Left cardiac atrium (tissue), 4 donors: Measurements from ENCODE around the gene TPM4. TPM values are rescaled to one million over a fixed set of nuclear protein-coding genes. Genes with fewer than 3 reads are reported as not detected.
"Not testable (repeated sequence)": the region's sequence is repeated elsewhere in the genome, so short reads cannot be mapped to it uniquely, and the experiment has no call there.

Experiments
- ATAC-seq, 2 donors: fragments of 200-7000 bp; cut with Tn5 transposase; one replicate each; pipeline ENCODE4 v1.9.1; 2020; ENCODE audit warnings: mild to moderate bottlenecking in 2 of 2, moderate library complexity in 2 of 2
- DNase-seq: peaks from one replicate; pipeline ENCODE4 v3.0.0-alpha.2; 2020
- intact Hi-C, 2 donors: fragments of 100-400 bp; cut with DNase I; formaldehyde crosslinking; loops; one replicate each; pipeline versions ENCODE4 v1.14.1 to v1.15.1; 2022 to 2023
- total RNA-seq, 2 donors: library from RNA; stranded (reverse); fragmentation: NEBNext Ultra II Directional; extraction: Animal tissue kit (Norgen Biotek cat#: 25700); gene quantifications; one replicate each; pipeline ENCODE4 v1.2.1, GENCODE V29; 2021
- donor health status: DM: no; HTN: yes; CAD: no.
- donor health status: DM: no; HTN: yes; CAD: no; lungs with severe emphysema.
- donor health status: DM: yes; HTN: yes; CAD: no.
- donor health status: Dilated cardiomyopathy.

TPM4 gene
- total RNA-seq, 2 donors from 2014 or later = 183 to 310 TPM

DNA sequence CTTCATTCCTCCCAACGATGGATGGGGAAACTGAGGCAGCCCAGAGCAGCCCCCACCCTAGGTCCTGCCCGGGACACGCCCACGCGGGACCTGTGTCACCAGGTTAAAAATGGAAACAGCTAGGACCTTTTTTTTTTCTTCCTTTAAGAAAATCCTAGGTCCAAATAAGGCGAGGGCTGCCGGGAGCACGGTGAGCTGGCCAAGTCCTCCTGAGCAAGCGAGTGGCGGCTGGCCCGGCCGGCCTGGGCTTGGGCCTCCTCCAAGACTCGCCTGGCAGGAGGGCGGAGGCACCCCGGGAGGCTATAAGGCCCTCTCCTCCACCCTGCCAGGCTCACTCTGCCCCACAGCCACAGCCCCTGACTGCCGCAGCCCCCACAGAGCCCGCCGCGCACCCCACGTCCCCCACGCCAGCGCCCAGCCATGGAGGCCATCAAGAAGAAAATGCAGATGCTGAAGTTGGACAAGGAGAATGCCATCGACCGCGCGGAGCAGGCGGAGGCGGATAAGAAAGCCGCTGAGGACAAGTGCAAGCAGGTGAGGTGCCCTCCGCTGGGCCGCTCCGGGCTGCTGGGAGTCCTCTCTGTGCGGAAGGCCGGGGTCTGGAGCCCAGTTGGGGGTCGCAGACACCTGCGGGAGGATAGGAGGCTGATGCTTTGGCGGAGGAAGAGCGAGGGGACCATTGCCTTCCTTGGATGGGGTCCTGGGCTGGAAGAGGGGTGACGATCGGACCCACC is 8.9 kb upstream of the TPM4 start:
- ATAC-seq (peak; percentile 68 to 73), DNase-seq (peak; percentile 79)
- intact Hi-C loops = no loop called here

DNA sequence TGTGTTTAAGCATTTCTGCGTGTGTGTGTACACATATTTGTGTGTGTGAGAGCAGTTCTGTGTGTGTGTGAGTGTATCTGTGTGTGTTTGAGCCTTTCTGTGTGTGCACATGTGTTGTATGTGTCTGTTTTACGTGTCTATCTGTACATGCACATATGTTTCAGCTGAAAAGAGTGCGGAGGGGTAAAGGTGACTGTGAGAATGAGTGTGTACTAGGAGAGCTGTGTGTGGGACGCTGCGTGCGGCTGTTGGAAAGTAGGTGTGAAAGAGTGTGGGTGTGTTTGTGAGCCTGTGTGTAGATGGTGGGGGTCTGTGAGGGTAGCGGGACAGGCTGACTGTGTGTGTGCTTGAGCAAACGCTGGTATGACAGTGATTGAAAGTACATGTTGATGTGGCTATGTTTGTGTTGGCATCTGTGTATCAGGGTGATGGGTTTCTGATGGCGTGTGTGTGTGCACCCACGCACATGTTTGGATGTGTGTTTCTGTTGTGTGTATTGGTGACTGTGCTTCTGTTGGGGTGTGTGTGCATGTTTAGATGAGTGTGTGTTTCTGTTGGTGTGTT is 7.5 kb upstream of the TPM4 start:
- DNase-seq (no peak), ATAC-seq (no peak)
- intact Hi-C loops = no loop called here

DNA sequence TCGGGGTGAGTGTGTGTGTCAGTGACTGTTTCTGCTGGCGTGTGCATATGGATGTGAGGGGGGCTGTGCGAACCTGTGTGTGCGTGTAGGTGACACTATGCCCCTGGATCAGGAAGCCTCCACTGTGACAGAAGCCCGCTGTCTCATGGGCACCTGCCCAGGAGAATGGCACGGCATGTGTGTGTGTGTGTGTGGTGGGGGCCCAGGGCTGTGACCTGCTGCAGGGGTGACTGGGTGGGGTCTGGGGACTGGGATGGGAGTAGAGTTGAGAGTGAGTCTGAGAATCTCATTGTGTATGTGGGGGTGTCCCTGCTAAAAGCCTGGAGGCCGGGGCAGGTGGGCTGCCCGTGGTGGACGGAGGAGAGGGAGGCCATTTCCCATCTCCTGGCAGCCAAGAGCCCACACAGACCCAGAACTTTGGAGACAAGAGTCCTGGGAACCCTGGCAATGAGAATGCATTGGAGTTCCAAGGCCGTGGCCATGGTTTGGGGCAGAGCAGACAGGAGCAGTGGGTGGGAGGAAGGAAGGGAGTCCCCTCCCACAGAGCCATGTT is 6.4 kb upstream of the TPM4 start:
- DNase-seq = no peak
- ATAC-seq = no peak
- intact Hi-C loops = no loop called here

DNA sequence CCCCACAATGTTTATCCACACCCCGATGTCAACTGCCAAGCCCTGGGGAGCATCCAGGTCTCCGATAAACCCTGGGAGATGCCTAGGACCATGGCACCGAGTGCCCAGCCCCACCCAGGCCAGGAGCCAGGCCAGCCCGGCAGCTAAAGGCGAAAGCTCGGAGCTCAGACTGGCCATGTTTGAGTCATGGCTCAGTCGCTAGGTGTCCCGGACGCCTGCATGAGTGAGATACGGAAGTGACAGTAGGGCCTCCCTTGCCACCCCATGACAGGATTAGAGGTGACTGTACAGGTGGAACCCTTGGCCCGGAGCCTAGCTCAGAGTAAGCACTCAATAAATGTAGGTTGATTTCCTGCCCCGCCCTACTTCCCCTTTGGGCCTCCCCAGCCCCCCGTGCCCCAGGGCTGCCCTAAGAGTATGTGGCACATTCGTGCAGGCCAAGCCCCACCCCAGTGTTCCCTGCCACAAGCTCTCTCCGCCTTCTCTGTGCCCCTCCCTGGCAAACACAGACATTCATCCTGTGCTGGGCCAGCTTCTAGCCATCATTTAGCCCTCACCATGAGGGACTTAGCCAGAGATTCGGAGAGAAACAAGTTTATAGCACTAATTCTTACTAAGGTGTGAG is 5.8 kb upstream of the TPM4 start:
- intact Hi-C loops = no loop called here
- ATAC-seq = peak; percentile 51 to 66
- DNase-seq = peak; percentile 70

DNA sequence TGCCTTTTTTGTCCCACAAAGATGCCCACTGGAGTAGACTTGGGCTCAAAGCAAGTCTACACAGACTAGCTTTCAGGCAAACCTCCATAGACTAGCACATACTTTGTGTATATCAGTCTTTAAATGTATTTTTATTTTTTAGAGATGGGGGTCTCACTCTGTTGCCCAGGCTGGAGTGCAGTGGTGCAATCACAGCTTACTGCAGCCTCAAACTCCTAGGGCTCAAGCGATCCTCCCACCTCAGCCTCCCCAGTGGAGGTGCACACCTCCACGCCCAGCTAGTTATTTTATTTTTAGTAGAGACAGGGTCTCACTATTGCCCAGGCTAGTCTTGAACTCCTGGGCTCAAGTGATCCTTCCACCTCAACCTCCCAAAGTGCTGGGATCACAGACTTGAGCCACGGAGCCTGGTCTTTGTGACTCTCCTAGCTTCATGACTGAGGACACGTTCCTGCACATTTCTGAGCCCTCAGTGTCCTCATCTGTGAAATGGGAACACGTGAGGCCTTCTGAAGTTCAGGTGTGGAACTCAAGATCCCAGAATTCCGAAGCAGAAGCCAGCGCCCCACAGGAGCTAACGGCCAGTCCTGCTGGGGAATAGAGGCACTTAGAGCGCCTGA is 5.1 kb upstream of the TPM4 start:
- DNase-seq = no peak
- intact Hi-C loops = no loop called here
- no peak for ATAC-seq

DNA sequence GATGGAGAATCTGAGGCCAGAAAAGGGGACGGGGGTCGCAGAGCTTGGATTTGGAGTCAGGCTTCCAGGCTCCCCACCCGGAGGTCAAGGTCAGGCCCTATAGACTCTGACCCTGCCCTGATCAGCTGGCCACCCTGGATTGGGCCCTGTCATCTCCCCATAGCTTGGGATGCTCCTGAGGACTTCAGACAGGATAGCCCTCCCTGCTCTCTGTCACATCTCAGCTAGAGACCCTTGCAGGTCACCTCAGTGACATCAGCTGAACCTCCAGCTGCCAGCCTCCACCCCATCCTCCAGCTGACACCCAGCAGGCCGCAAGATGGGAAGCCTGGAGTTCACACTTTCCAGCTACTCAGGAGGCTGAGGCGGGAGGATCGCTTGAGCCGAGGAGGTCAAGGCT is 2.8 kb upstream of the TPM4 start:
- intact Hi-C loops = no loop called here

DNA sequence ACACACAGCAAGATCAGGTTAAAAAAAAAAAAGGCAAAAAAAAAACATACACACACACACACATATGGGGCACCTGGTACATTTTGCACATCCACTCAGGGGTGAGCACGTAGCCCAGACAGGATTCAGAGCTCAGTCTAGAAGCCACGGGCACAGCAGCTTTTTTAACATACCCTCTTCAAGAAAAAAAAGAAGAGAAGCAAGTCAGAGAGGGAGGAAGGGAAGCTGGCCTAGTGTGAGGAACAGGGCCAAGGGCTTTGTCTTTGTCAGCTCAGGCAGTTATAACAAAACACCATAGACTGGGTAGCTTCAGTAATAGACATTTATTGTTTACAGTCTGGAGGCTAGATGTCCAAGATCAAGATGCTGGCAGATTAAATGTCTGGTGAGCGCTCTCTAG is 2.3 kb upstream of the TPM4 start:
- intact Hi-C loops = no loop called here
- DNase-seq (no peak), ATAC-seq (no peak)

More for the DNA sequence above, 2.8 kb upstream of the TPM4 start:
- DNase-seq = no peak
- ATAC-seq = no peak

DNA sequence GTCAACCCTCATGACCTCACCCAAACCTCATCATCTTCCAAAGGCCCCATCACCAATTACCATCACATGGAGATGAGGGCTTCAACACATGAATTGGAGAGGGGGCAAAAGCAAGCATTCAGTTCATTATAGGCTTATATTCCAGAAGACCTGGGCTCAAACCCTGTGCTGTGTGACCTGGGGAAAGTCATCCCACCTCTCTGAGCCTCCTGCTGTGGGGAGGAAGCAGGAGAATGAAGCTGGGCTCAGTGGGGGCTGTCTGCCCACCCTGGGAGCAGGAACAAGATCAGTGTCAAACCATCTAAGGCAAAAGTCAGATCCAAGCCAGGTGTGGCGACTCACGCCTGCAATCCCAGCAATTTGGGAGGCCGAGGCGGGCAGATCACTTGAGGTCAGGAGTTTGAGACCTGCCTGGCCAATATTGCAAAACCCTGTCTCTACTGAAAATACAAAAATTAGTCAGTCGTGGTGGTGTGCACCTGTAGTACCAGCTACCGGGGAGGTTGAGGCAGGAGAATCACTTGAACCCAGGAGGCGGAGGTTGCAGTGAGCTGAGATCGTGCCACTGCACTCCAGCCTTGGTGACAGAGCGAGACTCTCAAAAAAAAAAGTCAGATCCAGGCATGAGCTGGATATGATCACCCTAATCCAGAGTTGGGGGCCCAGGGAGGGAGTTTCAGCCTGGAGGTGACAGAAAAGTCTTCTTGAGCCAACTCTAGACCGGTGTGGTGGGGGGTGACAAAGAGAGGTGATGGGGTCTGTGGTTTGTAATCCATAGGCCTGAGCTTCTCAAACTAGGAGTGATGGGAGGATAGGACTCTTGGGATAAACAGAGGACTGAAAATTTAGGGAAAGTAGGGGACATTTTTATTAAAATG is 1.6 kb upstream of the TPM4 start:
- no peak for ATAC-seq
- intact Hi-C loops = loop anchor here in 1 of 2 donors (5.0 kb wide), 1 partner anchor 38 kb away; the partner anchor contains the start of gene RAB8A
- no peak for DNase-seq

DNA sequence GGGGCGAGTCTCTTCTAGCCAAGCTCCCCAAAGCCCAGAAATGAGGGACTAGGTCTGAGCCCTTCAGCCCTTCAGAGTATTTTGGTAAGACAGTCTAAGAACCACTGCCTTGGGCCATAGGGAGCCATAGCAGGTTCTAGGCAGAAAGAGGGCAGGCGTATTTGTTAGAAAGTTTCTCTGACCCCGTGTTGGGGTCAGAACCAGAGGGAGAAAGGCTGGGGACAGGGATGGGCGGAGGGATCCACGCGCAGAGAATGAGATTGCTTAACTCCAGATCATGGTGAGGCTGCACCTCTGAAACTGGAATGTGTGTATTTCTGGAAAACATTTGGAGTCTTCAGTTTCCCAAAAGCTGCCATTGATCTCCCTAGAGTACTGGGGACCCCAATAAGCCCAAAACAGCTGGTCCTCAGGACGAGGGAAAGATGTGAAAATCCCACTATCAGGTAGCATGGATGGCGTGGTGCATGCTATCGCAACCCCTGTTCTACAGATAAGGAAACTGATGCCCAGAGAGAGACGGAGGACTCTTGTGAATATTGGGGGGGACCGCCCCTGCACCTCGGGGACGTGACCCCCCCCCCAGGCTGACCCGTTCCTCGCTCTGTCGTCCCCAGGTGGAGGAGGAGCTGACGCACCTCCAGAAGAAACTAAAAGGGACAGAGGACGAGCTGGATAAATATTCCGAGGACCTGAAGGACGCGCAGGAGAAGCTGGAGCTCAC is 703 bp upstream of the TPM4 start:
- intact Hi-C loops = loop anchor here in 1 of 2 donors (5.0 kb wide), 1 partner anchor 37 kb away; the partner anchor contains the start of gene RAB8A
- no peak for ATAC-seq
- no peak for DNase-seq

DNA sequence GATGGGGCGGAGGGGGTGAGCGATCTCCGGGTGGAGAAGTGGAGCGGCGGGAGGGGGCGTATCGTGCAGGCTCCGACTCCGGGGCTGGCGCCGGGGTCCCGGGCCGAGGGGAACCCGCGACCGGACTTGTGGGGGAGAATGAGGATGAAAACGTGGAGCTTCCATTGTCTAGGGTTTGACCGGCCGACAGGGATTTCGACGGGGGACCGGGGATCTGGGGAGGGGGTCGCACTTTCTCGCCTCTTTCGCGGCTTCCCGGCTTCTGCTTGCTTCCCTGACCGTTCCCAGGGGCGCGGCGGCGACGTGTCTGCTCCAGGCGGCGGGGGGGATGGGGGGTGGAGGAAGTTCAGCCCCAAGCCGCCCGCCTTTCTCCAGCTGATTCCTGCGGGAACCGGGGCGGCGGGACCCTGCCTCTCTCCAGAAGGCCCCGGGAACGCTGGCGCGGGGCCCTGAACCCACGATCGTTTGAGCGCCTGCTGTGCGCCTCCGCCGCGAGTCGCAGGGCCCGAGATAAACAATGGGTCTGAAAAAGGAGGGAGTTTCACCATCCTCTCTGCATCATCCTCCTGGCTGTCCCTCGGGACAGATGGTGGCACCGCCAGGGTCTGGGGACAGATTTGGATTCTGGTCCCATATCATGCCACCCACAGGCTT is 790 bp downstream of the TPM4 start:
- intact Hi-C loops = loop anchor here in 1 of 2 donors (5.0 kb wide), 1 partner anchor 35 kb away; the partner anchor contains the start of gene RAB8A
- ATAC-seq = peak; percentile 14 to 20
- DNase-seq = peak; percentile 72

DNA sequence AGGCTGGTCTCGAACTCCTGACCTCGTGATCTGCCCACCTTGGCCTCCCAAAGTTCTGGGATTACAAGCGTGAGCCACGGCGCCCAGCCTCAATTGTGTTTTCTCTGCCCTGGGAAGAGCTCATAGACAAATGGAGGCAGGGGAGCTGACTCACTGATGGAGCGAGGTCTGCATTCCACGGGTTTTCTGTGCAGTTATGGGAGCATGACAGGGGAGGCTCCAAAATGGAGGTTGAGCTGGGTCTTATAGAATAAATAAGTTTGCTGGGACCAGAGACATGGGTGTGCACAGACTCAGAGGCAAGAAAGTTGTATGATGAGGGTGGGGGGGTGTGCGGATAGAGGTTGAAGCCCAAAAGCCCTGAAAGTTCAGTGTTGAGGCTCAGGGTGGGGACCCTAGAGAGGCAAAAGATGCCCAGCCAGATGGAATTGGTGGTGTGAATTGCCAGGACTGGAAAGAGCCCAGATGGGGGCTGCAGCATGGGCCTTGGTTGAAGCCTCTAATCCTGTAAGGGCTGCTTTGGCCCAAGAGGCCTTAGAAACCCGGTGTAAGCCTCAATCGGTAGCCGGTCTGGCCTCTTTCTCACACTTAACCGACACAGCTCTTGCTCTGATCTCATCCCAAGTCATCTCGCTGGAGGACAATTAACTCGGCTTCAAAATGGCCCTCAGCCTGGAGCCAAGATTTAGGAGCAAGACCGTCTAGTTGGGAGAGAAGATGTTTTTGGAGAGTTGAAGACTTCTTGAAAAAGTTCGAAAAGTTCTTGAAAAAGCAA is 1.9 kb downstream of the TPM4 start:
- intact Hi-C loops = loop anchor here in 1 of 2 donors (5.0 kb wide), 1 partner anchor 34 kb away; the partner anchor contains the start of gene RAB8A
- ATAC-seq = no peak
- no peak for DNase-seq

DNA sequence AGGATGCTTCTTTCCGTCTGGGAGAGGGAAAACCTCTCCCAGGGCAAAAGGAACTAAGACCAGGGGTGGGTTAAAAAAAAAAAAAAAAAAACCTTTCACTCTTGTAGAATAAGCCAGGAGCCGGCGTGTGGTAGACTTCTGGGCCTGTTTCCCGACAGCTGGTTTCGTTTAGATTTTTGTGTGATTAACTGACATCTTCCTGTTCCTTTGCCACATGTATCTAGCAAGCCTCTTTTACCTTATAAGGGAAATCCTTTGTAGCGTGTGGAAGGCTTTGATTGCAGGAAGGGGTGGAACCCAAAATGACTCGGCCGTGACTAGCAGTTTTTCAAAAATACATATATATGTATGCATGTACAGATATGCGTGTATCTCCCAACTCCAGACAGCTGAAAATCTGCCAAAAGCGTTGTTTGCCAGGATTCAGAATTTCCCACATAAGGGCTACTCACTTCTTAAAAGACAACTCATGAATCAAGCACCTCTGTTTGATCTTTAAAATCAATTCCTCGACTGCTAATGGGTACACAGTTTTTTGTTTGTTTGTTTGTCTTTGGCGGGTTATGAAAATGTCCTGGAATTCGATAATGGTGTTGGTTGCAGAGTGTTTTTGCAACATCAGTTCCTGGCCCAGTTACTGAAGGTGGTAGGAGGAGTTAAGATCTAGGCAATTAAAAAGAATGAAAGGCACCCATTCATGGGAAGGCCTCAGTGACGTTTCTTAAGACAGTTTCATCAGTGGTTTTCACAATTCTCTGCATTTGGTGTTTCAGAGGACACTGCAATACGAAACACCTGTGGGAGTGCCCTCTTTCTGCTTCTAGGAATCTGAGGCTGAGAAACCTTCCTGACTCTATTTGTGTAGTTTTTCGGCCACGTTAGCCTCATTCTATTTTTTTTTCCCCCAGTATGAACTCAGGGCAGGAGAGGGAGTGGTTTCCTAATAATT is 2.7 kb downstream of the TPM4 start:
- intact Hi-C loops = loop anchor here in 1 of 2 donors (5.0 kb wide), 1 partner anchor 33 kb away; the partner anchor contains the start of gene RAB8A
- ATAC-seq (peak; percentile 31 to 37), DNase-seq (peak; percentile 76)

DNA sequence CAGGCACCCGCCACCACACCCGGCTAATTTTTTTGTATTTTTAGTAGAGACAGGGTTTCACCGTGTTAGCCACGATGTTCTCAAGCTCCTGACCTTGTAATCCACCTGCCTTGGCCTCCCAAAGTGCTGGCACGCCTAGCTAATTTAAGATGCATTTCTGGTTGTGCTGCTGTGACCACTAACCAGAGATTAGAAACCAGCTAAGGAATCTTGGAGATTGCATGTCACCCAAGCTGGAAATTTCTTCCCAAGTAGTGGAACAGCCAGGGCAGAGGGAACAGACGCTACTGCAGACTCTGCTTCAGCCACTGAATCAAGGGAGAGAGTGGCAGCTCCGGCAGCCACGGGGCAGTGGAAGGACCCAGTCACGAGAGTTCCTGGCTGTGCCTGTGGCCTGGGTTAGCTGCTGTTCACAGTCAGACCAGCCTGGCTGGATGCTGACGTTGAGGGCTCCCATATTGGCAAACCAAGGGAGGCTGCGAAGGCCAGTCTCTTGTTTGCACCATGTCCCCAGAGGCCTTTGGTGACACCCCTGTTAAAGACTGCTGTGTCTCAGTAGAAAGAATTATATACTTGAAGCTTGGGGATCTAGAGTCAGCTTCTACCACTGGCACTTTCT is 7.9 kb downstream of the TPM4 start:
- ATAC-seq = no peak
- intact Hi-C loops = no loop called here

DNA sequence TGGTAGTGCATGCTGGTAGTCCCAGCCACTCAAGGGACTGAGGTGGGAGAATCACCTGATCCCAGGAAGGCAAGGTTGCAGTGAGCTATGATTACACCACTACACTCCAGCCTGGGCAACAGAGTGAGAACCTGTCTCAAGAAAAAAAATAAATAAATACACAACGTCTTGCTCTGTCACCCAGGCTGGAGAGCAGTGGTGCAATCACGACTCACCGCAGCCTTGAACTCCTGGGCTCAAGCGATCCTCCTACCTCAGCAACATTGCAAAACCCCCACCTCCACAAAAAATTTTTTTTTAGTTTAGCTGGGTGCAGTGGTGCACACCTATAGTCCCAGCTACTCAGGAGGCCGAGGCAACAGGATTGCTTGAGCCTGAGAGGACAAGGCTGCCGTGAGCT is 8.8 kb downstream of the TPM4 start:
- no peak for DNase-seq
- ATAC-seq = no peak
- intact Hi-C loops = no loop called here

More for the DNA sequence above, 7.9 kb downstream of the TPM4 start:
- no peak for DNase-seq

DNA sequence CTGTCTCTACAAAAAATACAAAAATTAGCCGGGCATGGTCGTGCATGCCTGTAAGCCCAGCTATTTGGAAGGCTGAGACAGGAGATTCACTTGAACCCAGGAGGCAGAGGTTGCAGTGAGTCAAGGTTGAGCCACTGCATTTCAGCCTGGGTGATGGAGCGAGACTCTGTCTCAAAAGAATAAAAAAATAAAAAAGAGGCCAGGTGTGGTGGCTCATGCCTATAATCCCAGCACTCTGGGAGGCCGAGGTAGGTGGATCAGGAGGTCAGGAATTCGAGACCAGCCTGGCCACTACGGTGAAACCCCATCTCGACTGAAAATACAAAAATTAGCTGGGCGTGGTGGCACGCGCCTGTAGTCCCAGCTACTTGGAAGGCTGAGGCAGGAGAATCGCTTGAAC is 11.1 kb downstream of the TPM4 start:
- DNase-seq, intact Hi-C loops, ATAC-seq: not testable (repeated sequence)
